ENCODE measurements around the gene MACROD2. TPM values are rescaled to one million over a fixed set of nuclear protein-coding genes. Genes with fewer than 3 reads are reported as not detected.

Gene MACROD2
- total and polyA plus RNA-seq, 2 donors (not counting 1 experiment from before 2014, with no cell fraction given): 5.3 to 6.7 TPM

- H3K9me3 Mint-ChIP-seq (ENCODE audit: insufficient read depth): no peaks in the 10 kb centered on the region
- Histone ChIP-seq H3K27ac (ENCODE audit: low read length in 2 of 2) (no peak overlapping the region), H3K79me2 (ENCODE audit: control insufficient read depth, insufficient read depth, low read length) (no peaks in the 10 kb centered on the region), H3K9ac (ENCODE audit: low read length) (no peak overlapping the region), H3K4me3 (ENCODE audit: control extremely low read depth in 1 of 5, extremely low read depth in 1 of 5, insufficient read depth in 1 of 5, low read depth in 2 of 5, low read length in 4 of 5) (no peak overlapping the region), H3K4me1 (ENCODE audit: control insufficient read depth in 2 of 2, insufficient read depth in 2 of 2, low read length in 2 of 2) (no peaks in the 10 kb centered on the region), H3K9me3 (ENCODE audit: control extremely low read depth in 1 of 3, control insufficient read depth in 2 of 3, insufficient read depth in 1 of 3, low read length in 2 of 3) (no peaks in the 10 kb centered on the region), H4K20me1 (ENCODE audit: control insufficient read depth, insufficient read depth, low read length, poor library complexity, severe bottlenecking) (no peaks in the 10 kb centered on the region), H3K27me3 (replicated peaks in 1 of 4; ENCODE audit: control extremely low read depth in 1 of 4, control insufficient read depth in 3 of 4, insufficient read depth in 4 of 4, low read length in 3 of 4) (no peaks in the 10 kb centered on the region), H3K4me2 (replicated peaks; ENCODE audit: low read depth, low read length, poor library complexity, severe bottlenecking) (no peak overlapping the region), H3K36me3 (replicated peaks in 1 of 2; ENCODE audit: control extremely low read depth in 1 of 2, control insufficient read depth in 1 of 2, extremely low read depth in 1 of 2, insufficient read depth in 2 of 2, low read length in 1 of 2) (no peaks in the 10 kb centered on the region), H2AFZ (ENCODE audit: insufficient read depth, low read depth, low read length, poor library complexity, severe bottlenecking) (no peak overlapping the region)
- TF ChIP-seq EZH2 (IDR thresholded peaks at IDR 0.05; ENCODE audit: borderline replicate concordance, insufficient read depth, low read depth, low read length, poor library complexity, severe bottlenecking) (no peak), CTCF (IDR thresholded peaks at IDR 0.05) (no peak)
- no peak for ATAC-seq (ENCODE audit: low read depth)
- H3K4me3 Mint-ChIP-seq: no peak overlapping the region
- ChIA-PET CTCF (no interaction called here), POLR2A (no interaction called here)
- WGBS (ENCODE audit: insufficient coverage): no CpG with 5 or more reads among the region's 1 CpG
- intact Hi-C loops (cut with micrococcal nuclease): no loop called here
- no peaks in the 10 kb centered on the region for H3K27me3 Mint-ChIP-seq
- no peaks in the 10 kb centered on the region for H3K4me1 Mint-ChIP-seq
- DNase-seq: no peak
- no peak overlapping the region for H3K27ac Mint-ChIP-seq
Measured at GRCh38 chr20:14051454-14051853, 56.1 kb downstream of the MACROD2 start.

- DNase-seq: peak; percentile 51
- no peak overlapping the region for H3K4me3 ChIP-seq (ENCODE audit: control extremely low read depth in 1 of 5, extremely low read depth in 1 of 5, insufficient read depth in 1 of 5, low read depth in 2 of 5, low read length in 4 of 5)
- H3K36me3 ChIP-seq (replicated peaks in 1 of 2; ENCODE audit: control extremely low read depth in 1 of 2, control insufficient read depth in 1 of 2, extremely low read depth in 1 of 2, insufficient read depth in 2 of 2, low read length in 1 of 2): no peaks in the 10 kb centered on the region
- intact Hi-C loops (cut with micrococcal nuclease): no loop called here
- no peaks in the 10 kb centered on the region for H3K9me3 Mint-ChIP-seq (ENCODE audit: insufficient read depth)
- no peak overlapping the region for H3K4me2 ChIP-seq (replicated peaks; ENCODE audit: low read depth, low read length, poor library complexity, severe bottlenecking)
- H3K4me1 ChIP-seq (ENCODE audit: control insufficient read depth in 2 of 2, insufficient read depth in 2 of 2, low read length in 2 of 2): no peaks in the 10 kb centered on the region
- peak; percentile 89 for TF ChIP-seq CTCF (IDR thresholded peaks at IDR 0.05)
- TF ChIP-seq EZH2 (IDR thresholded peaks at IDR 0.05; ENCODE audit: borderline replicate concordance, insufficient read depth, low read depth, low read length, poor library complexity, severe bottlenecking): no peak
- no peaks in the 10 kb centered on the region for H3K27me3 Mint-ChIP-seq
- no peak overlapping the region for H3K27ac ChIP-seq (ENCODE audit: low read length in 2 of 2)
- no peak for ATAC-seq (ENCODE audit: low read depth)
- ChIA-PET CTCF (interaction anchor here (0.7 to 3.6 kb wide), 7 partner anchors 11 to 935 kb away, joined by 3 to 21 read pairs (median 7); no protein-coding TSS in a partner anchor), POLR2A (no interaction called here)
- no peak overlapping the region for H3K9ac ChIP-seq (ENCODE audit: low read length)
- H3K4me1 Mint-ChIP-seq: no peaks in the 10 kb centered on the region
- 0% methylated on average over 2 of the region's 4 CpGs for WGBS (ENCODE audit: insufficient coverage)
- H3K9me3 ChIP-seq (ENCODE audit: control extremely low read depth in 1 of 3, control insufficient read depth in 2 of 3, insufficient read depth in 1 of 3, low read length in 2 of 3): no peaks in the 10 kb centered on the region
- H3K4me3 Mint-ChIP-seq: no peak overlapping the region
- no peak overlapping the region for H3K27ac Mint-ChIP-seq
- H2AFZ ChIP-seq (ENCODE audit: insufficient read depth, low read depth, low read length, poor library complexity, severe bottlenecking): no peak overlapping the region
- no peaks in the 10 kb centered on the region for H4K20me1 ChIP-seq (ENCODE audit: control insufficient read depth, insufficient read depth, low read length, poor library complexity, severe bottlenecking)
- H3K27me3 ChIP-seq (replicated peaks in 1 of 4; ENCODE audit: control extremely low read depth in 1 of 4, control insufficient read depth in 3 of 4, insufficient read depth in 4 of 4, low read length in 3 of 4): no peaks in the 10 kb centered on the region
- H3K79me2 ChIP-seq (ENCODE audit: control insufficient read depth, insufficient read depth, low read length): no peaks in the 10 kb centered on the region
Measured at GRCh38 chr20:14055127-14055742, 59.9 kb downstream of the MACROD2 start.
